Transverse colon (tissue), 3 donors: Measurements from ENCODE around the gene PACSIN1.

Experiments used
- POLR2A ChIP-seq: fragments of 450-650 bp; IDR thresholded peaks from one replicate; pipeline ENCODE4 v1.6.1; 2016; ENCODE audit warnings: antibody characterized with exemption, mild to moderate bottlenecking, moderate library complexity
- TF ChIP-seq, protein P1 (sequence below), 5 experiments: fragments of 200-600 bp in 3 of 5; fragments of 450-650 bp in 2 of 5; sonication (generic) in 3 of 5; IDR thresholded peaks; 1 replicate in 2 of 5; 2 replicates in 3 of 5; pipeline ENCODE4 v1.5.1; 2016 to 2017; ENCODE audit warnings: antibody characterized with exemption in 5 of 5, inconsistent platforms in 3 of 5, mild to moderate bottlenecking in 2 of 5, moderate library complexity in 1 of 5

DNA sequence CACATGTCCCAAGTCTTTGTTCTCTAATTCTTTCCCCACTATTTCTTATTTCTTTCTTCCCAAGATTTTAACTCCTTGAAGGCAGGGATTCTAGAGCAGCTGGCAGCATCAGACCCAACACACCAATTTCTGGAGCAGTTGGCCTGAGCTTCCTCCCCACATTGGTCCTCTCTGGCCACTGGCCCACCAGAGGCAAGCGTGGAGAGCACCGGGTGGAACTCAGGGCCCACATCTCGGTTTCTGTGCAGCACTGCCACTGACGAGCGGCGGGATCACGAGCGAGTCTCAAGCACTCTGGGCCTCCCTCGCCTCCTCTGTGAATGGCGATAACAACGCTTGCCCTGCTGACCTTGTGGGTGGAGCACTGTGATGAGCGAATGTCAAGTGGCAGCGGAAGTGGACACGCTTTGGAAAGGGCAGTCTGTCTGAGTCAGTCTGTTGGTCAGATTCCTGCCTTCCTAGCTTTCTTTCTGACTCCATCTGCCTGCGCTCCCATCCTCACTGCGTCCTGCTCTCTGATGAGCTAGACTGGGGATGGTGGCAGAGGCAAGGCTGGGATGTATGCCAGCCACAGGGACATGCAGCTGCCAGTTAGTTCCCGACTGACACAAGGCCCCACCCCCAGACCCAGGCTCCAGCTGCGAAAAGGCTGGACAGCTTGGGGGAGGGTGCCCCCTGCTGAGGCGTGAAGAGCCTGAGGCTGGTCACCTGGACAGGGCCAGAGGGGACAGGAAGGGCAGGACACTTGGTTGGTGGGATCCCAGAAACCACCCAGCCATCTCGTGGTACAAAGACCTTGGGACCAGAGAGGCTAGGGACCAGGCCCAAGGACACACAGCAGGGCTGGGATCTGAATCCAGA lies 94.7 kb downstream of the PACSIN1 start:
- no peak for TF ChIP-seq POLR2A
- TF ChIP-seq, protein P1, sequence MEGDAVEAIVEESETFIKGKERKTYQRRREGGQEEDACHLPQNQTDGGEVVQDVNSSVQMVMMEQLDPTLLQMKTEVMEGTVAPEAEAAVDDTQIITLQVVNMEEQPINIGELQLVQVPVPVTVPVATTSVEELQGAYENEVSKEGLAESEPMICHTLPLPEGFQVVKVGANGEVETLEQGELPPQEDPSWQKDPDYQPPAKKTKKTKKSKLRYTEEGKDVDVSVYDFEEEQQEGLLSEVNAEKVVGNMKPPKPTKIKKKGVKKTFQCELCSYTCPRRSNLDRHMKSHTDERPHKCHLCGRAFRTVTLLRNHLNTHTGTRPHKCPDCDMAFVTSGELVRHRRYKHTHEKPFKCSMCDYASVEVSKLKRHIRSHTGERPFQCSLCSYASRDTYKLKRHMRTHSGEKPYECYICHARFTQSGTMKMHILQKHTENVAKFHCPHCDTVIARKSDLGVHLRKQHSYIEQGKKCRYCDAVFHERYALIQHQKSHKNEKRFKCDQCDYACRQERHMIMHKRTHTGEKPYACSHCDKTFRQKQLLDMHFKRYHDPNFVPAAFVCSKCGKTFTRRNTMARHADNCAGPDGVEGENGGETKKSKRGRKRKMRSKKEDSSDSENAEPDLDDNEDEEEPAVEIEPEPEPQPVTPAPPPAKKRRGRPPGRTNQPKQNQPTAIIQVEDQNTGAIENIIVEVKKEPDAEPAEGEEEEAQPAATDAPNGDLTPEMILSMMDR (IDR thresholded peaks at IDR 0.05): no peak
